ENCODE results near the gene MNAT1.

The MNAT1 gene

DNA sequence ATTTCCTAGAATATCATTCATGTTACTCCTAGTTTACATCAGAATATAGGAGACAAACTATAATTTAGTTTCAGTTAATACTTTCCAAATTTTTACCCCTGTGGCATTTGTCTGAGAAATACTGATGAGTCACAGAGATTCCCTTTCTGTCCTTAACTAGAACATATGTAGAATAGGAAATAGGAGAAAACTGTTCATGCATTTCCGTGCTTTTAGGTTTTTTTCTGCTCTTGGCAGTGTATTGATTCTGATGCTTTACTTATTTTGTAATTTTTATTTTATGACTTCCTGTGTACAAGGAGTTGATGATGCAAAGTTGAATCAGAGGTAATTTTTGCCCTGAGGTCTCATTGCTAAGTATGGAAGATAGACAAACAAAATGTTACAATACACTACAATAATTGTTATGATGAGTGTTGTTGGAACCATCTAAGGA, 23.0 kb downstream of the MNAT1 start:
- DNase-seq (ENCODE audit: low spot score): no peak
- TF ChIP-seq, protein P1, sequence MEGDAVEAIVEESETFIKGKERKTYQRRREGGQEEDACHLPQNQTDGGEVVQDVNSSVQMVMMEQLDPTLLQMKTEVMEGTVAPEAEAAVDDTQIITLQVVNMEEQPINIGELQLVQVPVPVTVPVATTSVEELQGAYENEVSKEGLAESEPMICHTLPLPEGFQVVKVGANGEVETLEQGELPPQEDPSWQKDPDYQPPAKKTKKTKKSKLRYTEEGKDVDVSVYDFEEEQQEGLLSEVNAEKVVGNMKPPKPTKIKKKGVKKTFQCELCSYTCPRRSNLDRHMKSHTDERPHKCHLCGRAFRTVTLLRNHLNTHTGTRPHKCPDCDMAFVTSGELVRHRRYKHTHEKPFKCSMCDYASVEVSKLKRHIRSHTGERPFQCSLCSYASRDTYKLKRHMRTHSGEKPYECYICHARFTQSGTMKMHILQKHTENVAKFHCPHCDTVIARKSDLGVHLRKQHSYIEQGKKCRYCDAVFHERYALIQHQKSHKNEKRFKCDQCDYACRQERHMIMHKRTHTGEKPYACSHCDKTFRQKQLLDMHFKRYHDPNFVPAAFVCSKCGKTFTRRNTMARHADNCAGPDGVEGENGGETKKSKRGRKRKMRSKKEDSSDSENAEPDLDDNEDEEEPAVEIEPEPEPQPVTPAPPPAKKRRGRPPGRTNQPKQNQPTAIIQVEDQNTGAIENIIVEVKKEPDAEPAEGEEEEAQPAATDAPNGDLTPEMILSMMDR (IDR thresholded peaks at IDR 0.05; ENCODE audit: extremely low read depth, insufficient read depth, missing control alignments): no peak
- in situ Hi-C loops (cut with MboI; ENCODE audit: low pct_unique_long_range_greater_than_20kb, low sequenced_read_pairs, unreplicated experiment): no loop called here

- in situ Hi-C loops (cut with MboI; ENCODE audit: low pct_unique_long_range_greater_than_20kb, low sequenced_read_pairs, unreplicated experiment): no loop called here
- TF ChIP-seq, protein P1 (IDR thresholded peaks at IDR 0.05; ENCODE audit: extremely low read depth, insufficient read depth, missing control alignments): no peak
- no peak for DNase-seq (ENCODE audit: low spot score)
Observed at GRCh38 chr14:60758885-60759284, 24.3 kb downstream of the MNAT1 start.

- DNase-seq (ENCODE audit: low spot score): no peak
- TF ChIP-seq, protein P1 (IDR thresholded peaks at IDR 0.05; ENCODE audit: extremely low read depth, insufficient read depth, missing control alignments): no peak
- in situ Hi-C loops (cut with MboI; ENCODE audit: low pct_unique_long_range_greater_than_20kb, low sequenced_read_pairs, unreplicated experiment): no loop called here
Observed at GRCh38 chr14:60760209-60760608, 25.6 kb downstream of the MNAT1 start.

DNA sequence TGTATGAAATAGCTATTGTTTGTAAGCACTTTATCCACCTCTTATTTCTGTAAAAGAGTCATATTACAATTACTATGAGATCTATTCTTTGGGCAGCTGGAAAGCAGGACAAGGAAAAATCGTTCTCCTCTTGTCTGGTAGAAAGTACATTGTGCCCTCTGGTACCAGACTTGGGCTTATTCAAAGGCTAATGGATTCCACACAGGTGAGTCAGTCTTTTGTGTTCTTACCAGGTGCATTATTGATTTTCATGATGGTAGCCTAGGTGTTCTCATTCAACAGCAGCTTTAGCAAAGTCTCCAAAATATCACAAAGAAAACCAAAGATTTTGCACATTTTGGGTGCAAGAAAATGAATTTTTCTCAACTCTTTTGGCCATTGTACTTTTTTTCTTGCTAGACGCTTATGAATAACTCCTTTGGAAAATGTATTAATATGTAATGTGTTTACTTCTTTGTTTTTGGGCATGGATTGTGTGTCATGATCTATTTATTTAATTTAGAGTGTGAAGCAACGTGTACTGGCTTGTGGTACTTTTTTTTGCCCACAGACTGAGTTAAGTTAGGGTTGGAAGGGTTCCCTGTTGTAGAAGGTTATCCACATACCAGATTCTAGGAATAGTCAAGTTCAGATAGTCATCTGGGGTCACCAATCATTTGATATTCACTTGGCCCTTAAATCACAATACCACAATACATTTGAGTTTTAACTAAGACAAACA, 26.2 kb downstream of the MNAT1 start:
- TF ChIP-seq, protein P1 (IDR thresholded peaks at IDR 0.05; ENCODE audit: extremely low read depth, insufficient read depth, missing control alignments): no peak
- in situ Hi-C loops (cut with MboI; ENCODE audit: low pct_unique_long_range_greater_than_20kb, low sequenced_read_pairs, unreplicated experiment): no loop called here
- DNase-seq (ENCODE audit: low spot score): no peak

GRCh38 chr14:60768602-60769001, 34.0 kb downstream of the MNAT1 start:
- in situ Hi-C loops (cut with MboI; ENCODE audit: low pct_unique_long_range_greater_than_20kb, low sequenced_read_pairs, unreplicated experiment): no loop called here
- no peak for DNase-seq (ENCODE audit: low spot score)
- TF ChIP-seq, protein P1 (IDR thresholded peaks at IDR 0.05; ENCODE audit: extremely low read depth, insufficient read depth, missing control alignments): no peak

GRCh38 chr14:60771117-60771516, 36.6 kb downstream of the MNAT1 start:
- no peak for DNase-seq (ENCODE audit: low spot score)
- TF ChIP-seq, protein P1 (IDR thresholded peaks at IDR 0.05; ENCODE audit: extremely low read depth, insufficient read depth, missing control alignments): no peak
- in situ Hi-C loops (cut with MboI; ENCODE audit: low pct_unique_long_range_greater_than_20kb, low sequenced_read_pairs, unreplicated experiment): no loop called here
